Measurements from ENCODE around the gene IGF1R.
A peak's percentile ranks its signal among the peaks of the same experiment; 100 is the strongest.

Gene IGF1R

GRCh38 chr15:98938799-98939198 is 290.5 kb downstream of the IGF1R start:
- no peak for DNase-seq (ENCODE audit: low read depth in 2 of 3, low spot score in 1 of 3)

GRCh38 chr15:98939311-98940080 is 291.2 kb downstream of the IGF1R start:
- DNase-seq (ENCODE audit: low read depth in 2 of 3, low spot score in 1 of 3): no peak

- no peak for DNase-seq (ENCODE audit: low read depth in 2 of 3, low spot score in 1 of 3)
Measured at GRCh38 chr15:98941595-98942255, 293.4 kb downstream of the IGF1R start.

DNA sequence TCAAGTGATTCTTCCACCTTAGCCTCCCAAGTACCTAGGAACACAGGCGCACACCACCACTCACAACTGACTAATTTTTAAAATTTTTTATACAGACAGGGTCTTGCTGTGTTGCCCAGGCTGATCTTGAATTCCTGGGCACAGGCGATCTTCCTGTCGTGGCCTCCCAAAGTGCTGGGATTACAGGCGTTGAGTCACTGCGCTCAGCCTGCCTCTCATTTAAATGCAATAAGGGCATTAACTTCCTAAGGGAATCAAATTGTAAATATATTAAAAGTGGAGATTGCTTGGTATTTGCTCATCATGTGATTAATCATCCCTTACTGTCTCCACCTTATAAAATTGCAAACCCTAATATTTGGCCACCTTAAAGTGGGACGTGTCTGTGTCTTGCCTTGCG is 294.1 kb downstream of the IGF1R start:
- no peak for DNase-seq (ENCODE audit: low read depth in 2 of 3, low spot score in 1 of 3)

- no peak for DNase-seq (ENCODE audit: low read depth in 2 of 3, low spot score in 1 of 3)
Measured at GRCh38 chr15:98943051-98943508, 294.7 kb downstream of the IGF1R start.

- no peak for DNase-seq (ENCODE audit: low read depth in 2 of 3, low spot score in 1 of 3)
Measured at GRCh38 chr15:98943601-98944151, 295.3 kb downstream of the IGF1R start.

DNA sequence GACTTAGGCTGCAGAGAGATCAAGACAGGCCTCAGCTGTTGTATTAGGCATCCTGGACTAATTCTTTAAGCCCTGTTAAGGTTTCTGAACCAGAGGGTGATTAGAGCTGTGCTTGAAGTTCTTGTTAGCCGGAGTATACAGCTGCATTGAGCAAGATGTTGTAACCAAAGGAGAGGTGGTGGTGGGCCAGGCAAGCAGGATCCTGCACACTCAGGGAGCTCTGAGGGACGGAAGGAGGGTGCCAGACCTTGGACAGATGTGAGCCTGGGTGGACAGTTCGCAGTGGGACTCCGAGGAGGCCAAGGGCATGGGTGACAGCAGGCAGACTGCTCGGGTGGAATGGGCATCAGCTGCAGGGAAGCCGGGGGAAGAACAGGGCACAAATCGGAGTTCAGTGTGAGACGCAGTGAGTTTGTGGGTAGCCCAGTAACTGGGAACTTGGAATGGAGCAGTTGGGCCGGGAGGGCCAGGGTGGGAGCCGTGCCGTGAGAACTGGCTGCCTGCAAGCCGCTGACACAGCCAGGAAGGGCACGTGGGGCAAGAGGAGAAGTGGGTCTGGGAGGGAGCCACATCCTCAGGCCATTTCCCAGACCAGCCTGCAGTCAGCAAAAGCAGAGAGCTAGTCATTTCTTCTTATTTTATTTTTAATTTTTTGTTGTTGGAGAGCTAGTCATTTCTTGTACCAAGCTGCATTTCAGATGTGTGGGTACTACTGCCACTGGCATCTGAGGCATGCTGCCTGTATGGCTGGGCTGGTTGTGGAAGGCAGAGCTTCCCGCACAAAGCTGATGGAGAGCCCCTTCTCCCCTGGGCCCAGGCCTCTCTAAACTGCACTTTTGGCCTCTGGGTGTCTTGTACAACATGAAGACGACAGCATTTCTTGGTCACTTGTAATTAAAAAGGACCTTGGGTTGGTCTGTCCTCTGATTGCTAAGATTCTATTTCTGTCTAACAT is 298.2 kb downstream of the IGF1R start:
- no peak for DNase-seq (ENCODE audit: low read depth in 2 of 3, low spot score in 1 of 3)

DNA sequence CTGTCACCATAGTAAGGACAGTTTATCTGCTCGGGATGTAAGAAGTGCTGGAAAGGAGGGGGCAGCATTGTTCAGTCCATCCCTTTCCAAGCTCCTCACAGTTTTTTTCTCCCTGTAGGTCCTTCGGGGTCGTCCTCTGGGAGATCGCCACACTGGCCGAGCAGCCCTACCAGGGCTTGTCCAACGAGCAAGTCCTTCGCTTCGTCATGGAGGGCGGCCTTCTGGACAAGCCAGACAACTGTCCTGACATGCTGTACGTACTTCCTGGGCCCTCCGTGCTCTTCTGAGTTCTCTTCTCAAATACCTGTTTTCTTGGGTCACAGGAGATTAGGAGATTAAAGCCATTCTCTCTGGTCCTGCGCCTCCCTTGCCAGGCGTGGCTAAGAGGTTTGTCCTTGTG is 300.1 kb downstream of the IGF1R start:
- DNase-seq (ENCODE audit: low read depth in 2 of 3, low spot score in 1 of 3): no peak

- no peak for DNase-seq (ENCODE audit: low read depth in 2 of 3, low spot score in 1 of 3)
Measured at GRCh38 chr15:98948941-98949340, 300.6 kb downstream of the IGF1R start.

GRCh38 chr15:98949624-98950023 is 301.3 kb downstream of the IGF1R start:
- DNase-seq (ENCODE audit: low read depth in 2 of 3, low spot score in 1 of 3): no peak

GRCh38 chr15:98950248-98950647 is 301.9 kb downstream of the IGF1R start:
- DNase-seq (ENCODE audit: low read depth in 2 of 3, low spot score in 1 of 3): no peak

DNA sequence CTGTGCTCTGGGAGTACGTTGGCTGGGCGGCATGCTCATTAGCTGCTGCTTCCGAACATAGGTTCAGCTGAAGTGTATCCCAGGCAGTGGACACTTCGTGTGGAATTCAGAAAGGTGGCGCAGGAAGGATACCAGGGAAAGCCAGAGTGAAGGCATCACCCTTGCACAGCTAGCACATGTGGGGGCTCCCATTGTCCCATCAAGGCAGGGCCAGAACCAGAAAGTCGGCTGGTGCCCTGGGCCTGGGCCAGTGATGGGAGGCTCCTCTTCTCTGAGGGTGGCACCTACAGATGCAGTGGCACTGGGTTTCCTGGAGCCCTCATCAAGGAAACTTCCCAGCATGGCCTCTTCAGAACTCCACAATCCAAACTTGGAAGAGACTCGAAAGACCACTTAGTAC is 302.7 kb downstream of the IGF1R start:
- no peak for DNase-seq (ENCODE audit: low read depth in 2 of 3, low spot score in 1 of 3)

GRCh38 chr15:98951493-98952320 is 303.4 kb downstream of the IGF1R start:
- DNase-seq (ENCODE audit: low read depth in 2 of 3, low spot score in 1 of 3): no peak

DNA sequence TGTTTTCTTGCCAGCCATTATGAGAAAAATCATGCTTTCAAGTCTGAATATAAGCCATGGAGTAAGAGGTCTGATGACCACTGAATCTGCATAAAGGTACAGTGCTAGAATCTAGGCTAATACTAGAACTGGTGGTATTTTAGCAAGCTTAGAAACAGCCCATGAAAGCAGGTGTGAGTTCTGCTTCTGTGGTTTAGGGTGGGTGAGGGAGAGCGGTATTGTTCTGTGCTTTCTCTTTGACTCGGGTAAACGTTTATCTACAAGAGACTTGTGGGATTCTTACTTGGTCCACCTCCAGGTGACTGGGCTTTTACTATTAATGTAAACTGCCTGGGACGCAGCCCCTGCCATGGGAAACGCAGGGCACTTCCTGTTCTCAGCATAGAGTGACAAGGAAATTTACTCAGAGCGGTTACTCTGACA is 304.1 kb downstream of the IGF1R start:
- peak in 2 of 3 donors; percentile 5 to 8 for DNase-seq (ENCODE audit: low read depth in 2 of 3, low spot score in 1 of 3)

DNA sequence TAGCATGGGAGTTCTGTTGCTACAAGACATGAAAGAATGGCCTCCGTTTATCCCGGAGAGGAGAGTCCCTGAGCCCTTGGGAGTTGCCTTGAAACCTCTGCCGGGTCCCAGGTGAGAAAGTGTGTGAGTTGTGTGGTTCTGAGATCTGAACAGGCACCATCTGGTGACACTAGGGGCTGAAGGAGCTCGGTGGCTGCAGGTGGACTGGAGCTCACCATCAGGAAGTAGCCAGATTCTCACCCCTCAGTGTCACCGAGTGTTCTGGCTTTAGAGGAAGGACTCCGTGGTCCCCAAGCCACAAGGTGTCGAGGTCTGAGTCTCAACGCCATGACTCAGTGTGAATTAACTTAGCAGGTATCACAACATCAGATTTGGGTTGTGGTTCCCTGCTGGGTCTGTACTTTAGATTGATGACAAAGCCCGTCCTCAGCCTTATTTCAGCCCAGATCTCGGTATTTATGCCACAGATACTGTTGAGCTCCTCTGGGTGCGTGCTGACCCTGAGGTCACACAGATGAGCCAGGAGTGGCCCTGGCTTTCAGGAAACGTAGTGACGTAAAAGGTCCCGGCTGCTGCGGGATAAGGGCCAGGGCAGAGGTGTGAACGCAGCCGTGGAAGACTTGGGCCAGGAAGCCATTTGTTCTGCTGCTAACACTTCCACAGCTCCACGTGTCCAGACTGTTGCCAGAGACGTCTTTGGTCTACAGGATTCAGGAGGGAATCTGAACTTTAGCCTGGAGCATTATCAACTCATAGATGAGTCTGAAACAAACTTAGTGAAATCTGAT is 304.9 kb downstream of the IGF1R start:
- DNase-seq (ENCODE audit: low read depth in 2 of 3, low spot score in 1 of 3): peak in 2 of 3 donors; percentile 8 to 15

GRCh38 chr15:98953968-98954367 is 305.6 kb downstream of the IGF1R start:
- no peak for DNase-seq (ENCODE audit: low read depth in 2 of 3, low spot score in 1 of 3)

DNA sequence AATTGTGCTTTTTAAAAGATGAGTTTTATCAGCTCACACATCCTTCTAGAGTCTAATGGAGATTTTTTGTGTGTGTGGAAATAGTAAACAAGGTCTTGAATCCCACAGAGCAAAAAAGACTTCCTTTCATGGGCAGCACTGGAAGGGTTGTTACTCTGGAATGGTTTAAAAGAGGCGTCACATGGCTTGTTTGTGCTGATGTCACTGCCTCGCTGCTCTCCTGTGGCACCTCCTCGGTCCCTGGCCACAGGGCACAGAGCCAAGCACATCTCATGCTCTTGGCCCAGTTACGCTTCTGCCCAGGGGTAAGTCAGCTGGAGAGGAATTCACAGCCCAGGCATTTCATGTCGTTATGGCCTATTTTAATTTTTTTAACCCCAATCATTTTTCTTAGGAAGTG is 306.1 kb downstream of the IGF1R start:
- DNase-seq (ENCODE audit: low read depth in 2 of 3, low spot score in 1 of 3): no peak

DNA sequence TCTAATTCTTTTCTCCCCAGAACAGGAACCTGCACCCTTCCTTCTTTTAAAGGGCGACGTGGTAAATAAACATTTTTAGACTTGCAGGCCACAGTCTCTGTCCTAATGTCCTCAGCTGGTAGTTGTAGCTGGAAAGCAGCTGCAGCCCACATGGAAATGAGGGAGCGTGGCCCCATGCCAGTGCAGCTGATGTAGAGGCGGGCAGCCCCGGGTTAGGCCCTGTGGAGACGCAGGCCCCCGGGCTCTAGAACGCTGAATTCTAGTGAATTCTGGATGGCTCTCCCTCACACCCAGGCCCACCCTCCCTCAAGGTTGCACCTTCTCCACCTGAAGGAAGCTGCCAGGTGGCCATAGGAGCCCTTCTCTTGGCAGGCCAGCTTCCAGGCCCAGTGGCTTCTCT is 307.0 kb downstream of the IGF1R start:
- no peak for DNase-seq (ENCODE audit: low read depth in 2 of 3, low spot score in 1 of 3)

DNA sequence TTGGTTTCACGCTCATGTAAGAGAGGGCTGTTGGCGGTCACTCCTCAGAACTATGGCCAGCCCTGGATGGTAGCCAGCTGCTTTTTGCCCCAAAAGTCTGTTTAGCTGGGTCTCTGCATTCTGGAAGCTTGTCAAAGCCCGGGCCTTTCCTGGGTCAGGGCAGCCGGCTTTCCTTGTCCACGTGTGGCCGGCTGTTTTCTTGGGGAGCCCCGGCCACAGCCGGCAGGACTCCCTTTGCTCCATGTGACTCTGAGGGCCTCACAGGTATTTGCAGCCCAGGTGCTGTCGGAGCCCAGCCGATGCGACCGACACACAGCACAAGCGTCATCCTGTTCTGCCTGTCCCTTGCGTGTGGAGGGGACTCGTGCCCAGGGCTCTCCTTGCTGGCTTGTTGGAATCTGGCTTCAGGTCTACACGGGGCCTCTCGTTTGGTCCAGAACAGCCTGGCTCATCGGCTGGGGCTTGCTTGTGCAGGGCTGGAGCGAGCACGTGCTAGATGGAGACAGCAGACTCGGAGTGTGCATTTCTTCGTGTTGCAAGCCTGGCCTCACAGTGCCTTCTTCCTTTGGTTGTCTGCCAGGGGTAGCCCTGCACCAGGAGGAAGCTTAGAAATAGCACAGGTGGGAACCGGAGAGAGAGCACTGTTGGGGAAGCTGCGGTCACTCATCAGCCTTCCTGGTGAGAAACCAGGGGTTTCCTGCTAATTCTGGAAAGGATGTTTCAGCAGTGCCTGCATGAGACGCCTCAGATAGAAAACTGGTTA is 307.8 kb downstream of the IGF1R start:
- DNase-seq (ENCODE audit: low read depth in 2 of 3, low spot score in 1 of 3): no peak

Data from stimulated activated CD4-positive, alpha-beta T cell treated with anti-CD3 and anti-CD28 coated beads, Interleukin-12 subunit alpha, Interleukin-12 subunit beta, amount 100 ng/mL, for 48 hours (primary cell).